HepG2 (cell line): ENCODE data around the gene CYP26B1. TPM values are rescaled to one million over a fixed set of nuclear protein-coding genes. Genes with fewer than 3 reads are reported as not detected.

Experiments used
- ATAC-seq: fragments of 200-7000 bp; cut with Tn5 transposase; 3 replicates; pipeline ENCODE4 v1.9.1; 2020; ENCODE audit warnings: mild to moderate bottlenecking, moderate library complexity
- BruUV-seq: library from RNA; stranded (reverse); fragments of 400-500 nt; replicated peaks from 2 replicates; lab custom pipeline; 2021; lab: Mats Ljungman, UMichigan
- CTCF ChIA-PET: fragments of 300-600 bp; formaldehyde crosslinking; extraction: SDS; loops from one replicate; lab custom pipeline; 2021; ENCODE audit warnings: low total read pairs, inconsistent platforms, low intra/inter-chr PET ratio; lab: Yijun Ruan, JAX
- POLR2A ChIA-PET: fragments of 350-600 bp; sonication (Branson Sonifier 250); formaldehyde crosslinking; loops from one replicate; lab custom pipeline; 2020; ENCODE audit warnings: antibody characterized with exemption, inconsistent platforms; lab: Yijun Ruan, JAX
- DNase-seq: peaks from one replicate; pipeline ENCODE4 v3.0.0-alpha.2; 2015; ENCODE audit warnings: low spot score
- FAIRE-seq: peaks from 3 replicates; lab custom pipeline; 2011; peaks lifted over from hg19 to GRCh38; lab: Jason Lieb, UNC
- H2AFZ ChIP-seq: one replicate; pipeline ENCODE4 v1.6.1; 2011; ENCODE audit warnings: low read length, inconsistent platforms
- H3K27ac ChIP-seq: fragments of 300-600 bp; 3 replicates; pipeline ENCODE4 v1.8.0; 2011; ENCODE audit warnings: mixed run types, mild to moderate bottlenecking, mixed read lengths, low read length, inconsistent platforms; ENCODE audit not compliant: insufficient read depth; ENCODE audit errors: extremely low read length
- H3K27me3 ChIP-seq, 2 experiments: fragments of 200-600 bp in 1 of 2; 2 replicates in 1 of 2; 3 replicates in 1 of 2; pipeline versions ENCODE4 v1.6.0 to v1.8.0; 2011; ENCODE audit warnings: low read length in 2 of 2, mild to moderate bottlenecking in 2 of 2, moderate library complexity in 2 of 2, inconsistent platforms in 1 of 2; ENCODE audit not compliant: insufficient read depth in 2 of 2, control insufficient read depth in 1 of 2
- H3K36me3 ChIP-seq, 2 experiments: fragments of 200-600 bp in 1 of 2; replicated peaks in 1 of 2; 2 replicates in 1 of 2; 3 replicates in 1 of 2; pipeline versions ENCODE4 v1.5.1 to v1.8.0; 2011; ENCODE audit warnings: low read length in 2 of 2, inconsistent platforms in 1 of 2; ENCODE audit not compliant: insufficient read depth in 2 of 2, control insufficient read depth in 1 of 2
- H3K4me1 ChIP-seq: 2 replicates; pipeline ENCODE4 v1.5.1; 2012; ENCODE audit warnings: low read length, inconsistent platforms; ENCODE audit not compliant: insufficient read depth
- H3K4me2 ChIP-seq: 2 replicates; pipeline ENCODE4 v1.6.0; 2011; ENCODE audit warnings: low read depth, low read length, inconsistent platforms
- H3K4me3 ChIP-seq, 3 experiments: fragments of 200-600 bp in 1 of 3; sonication (generic), shearing (Covaris generic) in 1 of 3; replicated peaks in 1 of 3; 2 replicates each; pipeline ENCODE4 v1.5.1; 2011 to 2016; ENCODE audit warnings: low read length in 3 of 3, inconsistent platforms in 2 of 3, low read depth in 2 of 3, mild to moderate bottlenecking in 2 of 3, control low read depth in 1 of 3, mixed read lengths in 1 of 3; ENCODE audit not compliant: insufficient read depth in 1 of 3
- H3K79me2 ChIP-seq: one replicate; pipeline ENCODE4 v1.6.1; 2011; ENCODE audit warnings: low read length, inconsistent platforms; ENCODE audit not compliant: insufficient read depth
- H3K9ac ChIP-seq: 2 replicates; pipeline ENCODE4 v1.6.0; 2011; ENCODE audit warnings: mild to moderate bottlenecking, low read depth, low read length, inconsistent platforms; ENCODE audit not compliant: insufficient read depth
- H3K9me3 ChIP-seq: 2 replicates; pipeline ENCODE4 v1.5.1; 2012; ENCODE audit warnings: mild to moderate bottlenecking, low read length
- H4K20me1 ChIP-seq: 2 replicates; pipeline ENCODE4 v1.6.0; 2011; ENCODE audit warnings: inconsistent platforms, mild to moderate bottlenecking, low read length, moderate library complexity; ENCODE audit not compliant: insufficient read depth
- DR1 ChIP-seq: sonication (generic); formaldehyde crosslinking; IDR thresholded peaks from 2 replicates; pipeline ENCODE4 v1.8.0; 2021; ENCODE audit warnings: mild to moderate bottlenecking, missing genetic modification reagents, inconsistent platforms
- NFATC3 ChIP-seq: sonication (generic); formaldehyde crosslinking; IDR thresholded peaks from 2 replicates; pipeline ENCODE4 v1.5.1; 2020; ENCODE audit warnings: mild to moderate bottlenecking, missing genetic modification reagents
- PHF20 ChIP-seq: sonication (generic); formaldehyde crosslinking; IDR thresholded peaks from 2 replicates; pipeline ENCODE4 v1.5.0; 2020; ENCODE audit warnings: mild to moderate bottlenecking, missing genetic modification reagents
- TP53 ChIP-seq: sonication (generic); formaldehyde crosslinking; conservative IDR thresholded peaks from 2 replicates; pipeline ENCODE4 v1.4.0; 2020; ENCODE audit warnings: missing genetic modification reagents
- ZMAT3 ChIP-seq: sonication (generic); formaldehyde crosslinking; conservative IDR thresholded peaks from 2 replicates; pipeline ENCODE4 v1.7.0; 2021; ENCODE audit warnings: missing genetic modification reagents
- ZNF33B ChIP-seq: sonication (generic); formaldehyde crosslinking; IDR thresholded peaks from 2 replicates; pipeline ENCODE4 v1.5.1; 2020; ENCODE audit warnings: mild to moderate bottlenecking, missing genetic modification reagents
- ZNF34 ChIP-seq: sonication (generic); formaldehyde crosslinking; IDR thresholded peaks from 2 replicates; pipeline ENCODE4 v1.4.0; 2020; ENCODE audit warnings: mild to moderate bottlenecking, missing genetic modification reagents, borderline replicate concordance
- ZNF451 ChIP-seq: sonication (generic); formaldehyde crosslinking; IDR thresholded peaks from 2 replicates; pipeline ENCODE4 v1.5.0; 2020; ENCODE audit warnings: mild to moderate bottlenecking, missing genetic modification reagents
- ZNF780A ChIP-seq: sonication (generic); formaldehyde crosslinking; IDR thresholded peaks from 2 replicates; pipeline ENCODE4 v1.8.0; 2022; ENCODE audit warnings: mild to moderate bottlenecking, missing genetic modification reagents, moderate library complexity
- ZNF781 ChIP-seq: sonication (generic); formaldehyde crosslinking; IDR thresholded peaks from 2 replicates; pipeline ENCODE4 v1.5.1; 2020; ENCODE audit warnings: borderline replicate concordance, mild to moderate bottlenecking, missing genetic modification reagents; ENCODE audit errors: not compliant biosample characterization
- WGBS: methylation state at CpG from one replicate; pipeline ENCODE4 v1.1.6; 2017; ENCODE audit warnings: low lambda C conversion rate; 5-methylcytosine and 5-hydroxymethylcytosine counted together
- in situ Hi-C: cut with HindIII; loops from 2 replicates; pipeline ENCODE4 v1.10.0; 2017; ENCODE audit warnings: low pct_unique_long_range_greater_than_20kb; ENCODE audit not compliant: extremely low pct_ligation_motif_present
- intact Hi-C: fragments of 100-400 bp; cut with micrococcal nuclease; formaldehyde crosslinking; loops from one replicate; pipeline ENCODE4 v1.10.0; 2022; ENCODE audit not compliant: unreplicated experiment
- polyA plus RNA-seq, 8 experiments: library from polyadenylated mRNA; depleted of rRNA in 3 of 8; stranded (reverse) in 7 of 8; unstranded in 1 of 8; fragments of >200 nt; fragmentation: Illumina TruSeq in 4 of 8; extraction: Trizol in 4 of 8; gene quantifications; 2 replicates each; pipeline versions ENCODE4 v1.2.1 to v1.2.3, GENCODE V29; 2011 to 2016; ENCODE audit warnings: low read depth in 4 of 8, missing spikeins in 1 of 8, mixed read lengths in 1 of 8; ENCODE audit not compliant: insufficient read depth in 1 of 8
- total RNA-seq, 5 experiments: library from RNA; depleted of rRNA; stranded (reverse); fragments of >200 nt; fragmentation: Illumina TruSeq; extraction: Trizol; gene quantifications; 2 replicates each; pipeline ENCODE4 v1.2.3, GENCODE V29; 2016; ENCODE audit warnings: low read depth in 1 of 5
- TF ChIP-seq, protein P1 (sequence below): sonication (generic); formaldehyde crosslinking; IDR thresholded peaks from 2 replicates; pipeline ENCODE4 v1.4.0; 2020; ENCODE audit warnings: mild to moderate bottlenecking, missing genetic modification reagents

CYP26B1 gene
- total and polyA plus RNA-seq, 2 of the 13 experiments (the other 11 are each of a cell fraction or from before 2014, with no cell fraction given) = 0.05 to 0.07 TPM

GRCh38 chr2:72103161-72103560, 44.5 kb downstream of the CYP26B1 start (continued):
- TF ChIP-seq, protein P1, sequence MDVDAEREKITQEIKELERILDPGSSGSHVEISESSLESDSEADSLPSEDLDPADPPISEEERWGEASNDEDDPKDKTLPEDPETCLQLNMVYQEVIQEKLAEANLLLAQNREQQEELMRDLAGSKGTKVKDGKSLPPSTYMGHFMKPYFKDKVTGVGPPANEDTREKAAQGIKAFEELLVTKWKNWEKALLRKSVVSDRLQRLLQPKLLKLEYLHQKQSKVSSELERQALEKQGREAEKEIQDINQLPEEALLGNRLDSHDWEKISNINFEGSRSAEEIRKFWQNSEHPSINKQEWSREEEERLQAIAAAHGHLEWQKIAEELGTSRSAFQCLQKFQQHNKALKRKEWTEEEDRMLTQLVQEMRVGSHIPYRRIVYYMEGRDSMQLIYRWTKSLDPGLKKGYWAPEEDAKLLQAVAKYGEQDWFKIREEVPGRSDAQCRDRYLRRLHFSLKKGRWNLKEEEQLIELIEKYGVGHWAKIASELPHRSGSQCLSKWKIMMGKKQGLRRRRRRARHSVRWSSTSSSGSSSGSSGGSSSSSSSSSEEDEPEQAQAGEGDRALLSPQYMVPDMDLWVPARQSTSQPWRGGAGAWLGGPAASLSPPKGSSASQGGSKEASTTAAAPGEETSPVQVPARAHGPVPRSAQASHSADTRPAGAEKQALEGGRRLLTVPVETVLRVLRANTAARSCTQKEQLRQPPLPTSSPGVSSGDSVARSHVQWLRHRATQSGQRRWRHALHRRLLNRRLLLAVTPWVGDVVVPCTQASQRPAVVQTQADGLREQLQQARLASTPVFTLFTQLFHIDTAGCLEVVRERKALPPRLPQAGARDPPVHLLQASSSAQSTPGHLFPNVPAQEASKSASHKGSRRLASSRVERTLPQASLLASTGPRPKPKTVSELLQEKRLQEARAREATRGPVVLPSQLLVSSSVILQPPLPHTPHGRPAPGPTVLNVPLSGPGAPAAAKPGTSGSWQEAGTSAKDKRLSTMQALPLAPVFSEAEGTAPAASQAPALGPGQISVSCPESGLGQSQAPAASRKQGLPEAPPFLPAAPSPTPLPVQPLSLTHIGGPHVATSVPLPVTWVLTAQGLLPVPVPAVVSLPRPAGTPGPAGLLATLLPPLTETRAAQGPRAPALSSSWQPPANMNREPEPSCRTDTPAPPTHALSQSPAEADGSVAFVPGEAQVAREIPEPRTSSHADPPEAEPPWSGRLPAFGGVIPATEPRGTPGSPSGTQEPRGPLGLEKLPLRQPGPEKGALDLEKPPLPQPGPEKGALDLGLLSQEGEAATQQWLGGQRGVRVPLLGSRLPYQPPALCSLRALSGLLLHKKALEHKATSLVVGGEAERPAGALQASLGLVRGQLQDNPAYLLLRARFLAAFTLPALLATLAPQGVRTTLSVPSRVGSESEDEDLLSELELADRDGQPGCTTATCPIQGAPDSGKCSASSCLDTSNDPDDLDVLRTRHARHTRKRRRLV (CRISPR knock-in tag) = no peak

DNA sequence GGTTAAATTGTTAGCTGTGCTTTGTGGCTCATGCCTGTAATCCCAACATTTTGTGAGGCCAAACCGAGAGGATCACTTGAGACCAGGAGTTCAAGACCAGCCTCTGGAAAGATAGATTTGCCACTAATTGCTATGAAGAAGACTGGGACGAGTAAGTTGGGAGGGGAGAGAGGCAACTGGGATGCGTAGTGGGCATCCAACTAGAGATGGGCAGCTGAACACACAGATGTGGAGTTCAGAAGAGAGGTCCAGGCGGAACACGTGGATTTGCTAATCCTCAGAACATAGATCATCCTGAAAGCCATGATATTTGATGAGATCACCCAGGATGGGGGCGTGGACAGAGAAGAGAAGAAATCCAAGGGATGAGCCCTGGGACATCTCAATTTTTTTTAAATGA, 48.7 kb downstream of the CYP26B1 start:
- CTCF ChIA-PET = no interaction called here
- no peak overlapping the region for H3K4me2 ChIP-seq
- H3K4me1 ChIP-seq = no peaks in the 10 kb centered on the region
- H3K9me3 ChIP-seq = no peaks in the 10 kb centered on the region
- no peak overlapping the region for H3K4me3 ChIP-seq
- in situ Hi-C loops = no loop called here
- TF ChIP-seq ZNF781 (CRISPR knock-in tag) (no peak), ZNF451 (CRISPR knock-in tag) (no peak), TP53 (CRISPR knock-in tag) (no peak), DR1 (CRISPR knock-in tag) (no peak), ZMAT3 (no peak), ZNF780A (CRISPR knock-in tag) (no peak), ZNF34 (CRISPR knock-in tag) (no peak), NFATC3 (no peak), ZNF33B (CRISPR knock-in tag) (no peak), PHF20 (no peak)
- DNase-seq (no peak), FAIRE-seq (no peak), ATAC-seq (no peak)
- H3K27ac ChIP-seq = no peak overlapping the region
- no peak overlapping the region for H2AFZ ChIP-seq
- POLR2A ChIA-PET = no interaction called here
- intact Hi-C loops = no loop called here
- 9% methylated on average over 6 of the region's 6 CpGs for WGBS
- no peaks in the 10 kb centered on the region for H3K79me2 ChIP-seq
- no TSS peak for BruUV-seq
- H3K27me3 ChIP-seq = peaks cover 0 to 42% of the 10 kb centered on the region in 2 experiments; a peak in 4 of 5 replicates
- no peak overlapping the region for H3K9ac ChIP-seq
- no peaks in the 10 kb centered on the region for H4K20me1 ChIP-seq
- no peaks in the 10 kb centered on the region for H3K36me3 ChIP-seq
